H1 (cell line): ENCODE measurements around the gene POU4F1.

ENCODE experiments used
- EGR1 ChIP-seq: IDR thresholded peaks from 2 replicates; pipeline ENCODE4 v1.6.1; 2011; ENCODE audit warnings: low read depth, low read length, borderline replicate concordance
- EZH2 ChIP-seq: fragments of 200-600 bp; sonication (generic); IDR thresholded peaks from 2 replicates; pipeline ENCODE4 v1.7.1; 2012; ENCODE audit warnings: low read depth, mild to moderate bottlenecking, moderate library complexity, low read length, inconsistent platforms; ENCODE audit not compliant: severe bottlenecking
- TF ChIP-seq, protein P1 (sequence below): IDR thresholded peaks from 2 replicates; pipeline ENCODE4 v1.6.1; 2012; ENCODE audit warnings: inconsistent platforms
- TF ChIP-seq, protein P2 (sequence below), 3 experiments: IDR thresholded peaks; 1 replicate in 2 of 3; 2 replicates in 1 of 3; pipeline versions ENCODE4 v1.5.1 to v1.6.1; 2011; ENCODE audit warnings: low read length in 3 of 3, mild to moderate bottlenecking in 3 of 3, inconsistent platforms in 2 of 3, low read depth in 1 of 3, moderate library complexity in 1 of 3; ENCODE audit not compliant: insufficient read depth in 1 of 3; ENCODE audit errors: control extremely low read depth in 1 of 3

DNA sequence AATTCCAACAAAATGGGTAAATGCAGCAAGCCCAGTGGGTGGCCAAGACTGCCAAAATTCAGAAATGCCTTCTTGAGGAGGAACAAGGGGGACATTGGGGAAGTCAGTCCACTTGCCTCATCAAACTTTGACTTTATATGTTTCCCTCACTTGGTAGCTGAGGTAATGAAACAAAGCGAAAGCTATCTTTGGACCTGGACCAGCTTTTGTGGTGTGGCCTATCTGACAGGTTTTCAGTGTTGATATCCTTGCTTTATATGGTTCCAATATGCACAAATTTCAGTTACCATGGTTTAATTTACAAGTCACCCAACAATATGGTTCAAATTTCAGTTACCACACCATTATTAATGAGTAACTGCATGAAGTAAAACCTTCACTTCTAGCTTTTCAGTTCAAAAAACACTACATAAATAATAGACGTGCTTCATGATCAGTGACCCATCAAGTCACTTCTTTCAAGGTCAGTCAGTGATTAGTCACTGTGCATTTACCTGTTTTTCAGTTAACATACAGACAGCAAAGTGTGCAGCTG, 17.7 kb upstream of the POU4F1 start:
- TF ChIP-seq EGR1 (no peak), EZH2 (no peak)
- TF ChIP-seq, protein P1, sequence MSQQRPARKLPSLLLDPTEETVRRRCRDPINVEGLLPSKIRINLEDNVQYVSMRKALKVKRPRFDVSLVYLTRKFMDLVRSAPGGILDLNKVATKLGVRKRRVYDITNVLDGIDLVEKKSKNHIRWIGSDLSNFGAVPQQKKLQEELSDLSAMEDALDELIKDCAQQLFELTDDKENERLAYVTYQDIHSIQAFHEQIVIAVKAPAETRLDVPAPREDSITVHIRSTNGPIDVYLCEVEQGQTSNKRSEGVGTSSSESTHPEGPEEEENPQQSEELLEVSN: no peak
- TF ChIP-seq, protein P2, sequence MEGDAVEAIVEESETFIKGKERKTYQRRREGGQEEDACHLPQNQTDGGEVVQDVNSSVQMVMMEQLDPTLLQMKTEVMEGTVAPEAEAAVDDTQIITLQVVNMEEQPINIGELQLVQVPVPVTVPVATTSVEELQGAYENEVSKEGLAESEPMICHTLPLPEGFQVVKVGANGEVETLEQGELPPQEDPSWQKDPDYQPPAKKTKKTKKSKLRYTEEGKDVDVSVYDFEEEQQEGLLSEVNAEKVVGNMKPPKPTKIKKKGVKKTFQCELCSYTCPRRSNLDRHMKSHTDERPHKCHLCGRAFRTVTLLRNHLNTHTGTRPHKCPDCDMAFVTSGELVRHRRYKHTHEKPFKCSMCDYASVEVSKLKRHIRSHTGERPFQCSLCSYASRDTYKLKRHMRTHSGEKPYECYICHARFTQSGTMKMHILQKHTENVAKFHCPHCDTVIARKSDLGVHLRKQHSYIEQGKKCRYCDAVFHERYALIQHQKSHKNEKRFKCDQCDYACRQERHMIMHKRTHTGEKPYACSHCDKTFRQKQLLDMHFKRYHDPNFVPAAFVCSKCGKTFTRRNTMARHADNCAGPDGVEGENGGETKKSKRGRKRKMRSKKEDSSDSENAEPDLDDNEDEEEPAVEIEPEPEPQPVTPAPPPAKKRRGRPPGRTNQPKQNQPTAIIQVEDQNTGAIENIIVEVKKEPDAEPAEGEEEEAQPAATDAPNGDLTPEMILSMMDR (IDR thresholded peaks at IDR 0.05; ENCODE audit: control extremely low read depth in 1 of 3, insufficient read depth in 1 of 3, low read depth in 1 of 3, low read length in 3 of 3): no peak
